ENCODE data around the gene CDK11A. TPM values are rescaled to one million over a fixed set of nuclear protein-coding genes. Genes with fewer than 3 reads are reported as not detected.
"Not testable (repeated sequence)": the region's sequence is repeated elsewhere in the genome, so short reads cannot be mapped to it uniquely, and the experiment has no call there.

Gene CDK11A
- total RNA-seq, 1 experiment from 2014 or later = 43.8 TPM

DNA sequence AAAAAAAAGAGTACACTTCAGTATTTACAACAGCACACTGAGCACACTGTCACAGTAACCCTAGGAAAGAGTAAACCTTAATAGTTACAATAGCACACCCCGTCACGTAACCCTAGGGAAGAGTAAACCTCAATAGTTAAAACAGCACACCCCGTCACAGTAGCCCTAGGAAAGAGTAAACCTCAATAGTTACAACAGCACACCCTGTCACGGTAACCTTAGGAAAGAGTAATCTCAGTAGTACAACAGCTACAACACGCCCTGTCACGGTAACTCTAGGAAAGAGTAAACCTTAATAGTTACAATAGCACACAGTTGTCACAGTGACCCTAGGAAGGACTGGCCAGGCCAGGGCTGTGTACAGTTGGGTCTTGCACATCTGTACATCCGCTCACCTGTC, 3.0 kb downstream of the CDK11A start:
- intact Hi-C loops (cut with micrococcal nuclease) = no loop called here
- no peak overlapping the region for H3K4me3 Mint-ChIP-seq (ENCODE audit: unreplicated experiment)
- ChIA-PET CTCF (interaction anchor here (0.6 to 0.7 kb wide), 2 partner anchors 24 to 180 kb away, joined by 3 to 4 read pairs; no protein-coding TSS in a partner anchor), POLR2A (no interaction called here)
- no peak overlapping the region for H3K27ac Mint-ChIP-seq (ENCODE audit: low read depth, unreplicated experiment)
- TF ChIP-seq, protein P1, sequence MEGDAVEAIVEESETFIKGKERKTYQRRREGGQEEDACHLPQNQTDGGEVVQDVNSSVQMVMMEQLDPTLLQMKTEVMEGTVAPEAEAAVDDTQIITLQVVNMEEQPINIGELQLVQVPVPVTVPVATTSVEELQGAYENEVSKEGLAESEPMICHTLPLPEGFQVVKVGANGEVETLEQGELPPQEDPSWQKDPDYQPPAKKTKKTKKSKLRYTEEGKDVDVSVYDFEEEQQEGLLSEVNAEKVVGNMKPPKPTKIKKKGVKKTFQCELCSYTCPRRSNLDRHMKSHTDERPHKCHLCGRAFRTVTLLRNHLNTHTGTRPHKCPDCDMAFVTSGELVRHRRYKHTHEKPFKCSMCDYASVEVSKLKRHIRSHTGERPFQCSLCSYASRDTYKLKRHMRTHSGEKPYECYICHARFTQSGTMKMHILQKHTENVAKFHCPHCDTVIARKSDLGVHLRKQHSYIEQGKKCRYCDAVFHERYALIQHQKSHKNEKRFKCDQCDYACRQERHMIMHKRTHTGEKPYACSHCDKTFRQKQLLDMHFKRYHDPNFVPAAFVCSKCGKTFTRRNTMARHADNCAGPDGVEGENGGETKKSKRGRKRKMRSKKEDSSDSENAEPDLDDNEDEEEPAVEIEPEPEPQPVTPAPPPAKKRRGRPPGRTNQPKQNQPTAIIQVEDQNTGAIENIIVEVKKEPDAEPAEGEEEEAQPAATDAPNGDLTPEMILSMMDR (IDR thresholded peaks at IDR 0.05; ENCODE audit: unreplicated experiment) = no peak
- no peaks in the 10 kb centered on the region for H3K9me3 Mint-ChIP-seq (ENCODE audit: unreplicated experiment)
- DNase-seq (ENCODE audit: unreplicated experiment) = no peak
- no TSS peak for BruUV-seq (replicated peaks)
- no peaks in the 10 kb centered on the region for H3K4me1 Mint-ChIP-seq (ENCODE audit: insufficient read depth, unreplicated experiment)
- H3K27me3 Mint-ChIP-seq (ENCODE audit: insufficient read depth, unreplicated experiment) = no peaks in the 10 kb centered on the region
- peaks cover 54% of the 10 kb centered on the region for H3K36me3 Mint-ChIP-seq (ENCODE audit: insufficient read depth, unreplicated experiment)

DNA sequence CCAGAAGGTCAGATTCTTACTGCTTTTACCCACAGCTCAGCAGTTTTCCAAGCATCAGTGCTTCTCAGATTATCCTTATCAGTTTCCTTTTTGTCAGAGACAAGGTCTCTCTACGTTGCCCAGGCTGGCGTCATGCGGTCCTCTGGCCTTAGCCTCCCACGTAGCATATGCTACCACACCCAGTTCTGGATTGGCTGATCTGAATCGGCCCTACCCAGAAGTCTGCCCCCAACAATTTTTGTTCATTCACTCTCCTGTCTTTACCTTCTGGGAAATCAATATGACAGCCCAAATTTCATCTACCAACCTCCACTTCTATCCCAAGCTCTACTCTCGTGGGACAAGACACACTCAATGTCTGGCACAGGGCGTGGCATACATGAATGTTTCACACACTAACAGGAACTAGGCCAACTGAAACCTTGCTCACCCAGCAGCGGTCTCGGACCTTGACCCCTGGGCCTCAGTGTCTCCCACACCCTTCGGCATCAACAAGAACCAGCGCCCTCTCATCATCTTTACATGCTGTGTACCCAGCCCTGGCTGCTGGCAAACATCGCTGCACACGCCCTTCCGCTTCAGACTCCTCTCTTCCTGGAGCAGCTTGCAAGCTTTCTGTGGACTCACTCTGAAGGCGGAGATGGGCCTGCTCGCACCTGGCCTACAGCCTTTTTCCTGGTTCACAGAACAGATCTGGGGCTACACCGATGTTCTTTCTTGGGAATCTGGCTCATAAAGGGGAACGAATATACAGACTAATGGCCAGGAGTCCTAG, 8.9 kb downstream of the CDK11A start:
- intact Hi-C loops (cut with micrococcal nuclease); DNase-seq (ENCODE audit: unreplicated experiment); H3K27ac Mint-ChIP-seq (ENCODE audit: low read depth, unreplicated experiment); H3K4me1 Mint-ChIP-seq (ENCODE audit: insufficient read depth, unreplicated experiment); POLR2A ChIA-PET; CTCF ChIA-PET; H3K9me3 Mint-ChIP-seq (ENCODE audit: unreplicated experiment); BruUV-seq (replicated peaks); H3K27me3 Mint-ChIP-seq (ENCODE audit: insufficient read depth, unreplicated experiment); H3K4me3 Mint-ChIP-seq (ENCODE audit: unreplicated experiment): not testable (repeated sequence)
- H3K36me3 Mint-ChIP-seq (ENCODE audit: insufficient read depth, unreplicated experiment) = peaks cover 35% of the 10 kb centered on the region

DNA sequence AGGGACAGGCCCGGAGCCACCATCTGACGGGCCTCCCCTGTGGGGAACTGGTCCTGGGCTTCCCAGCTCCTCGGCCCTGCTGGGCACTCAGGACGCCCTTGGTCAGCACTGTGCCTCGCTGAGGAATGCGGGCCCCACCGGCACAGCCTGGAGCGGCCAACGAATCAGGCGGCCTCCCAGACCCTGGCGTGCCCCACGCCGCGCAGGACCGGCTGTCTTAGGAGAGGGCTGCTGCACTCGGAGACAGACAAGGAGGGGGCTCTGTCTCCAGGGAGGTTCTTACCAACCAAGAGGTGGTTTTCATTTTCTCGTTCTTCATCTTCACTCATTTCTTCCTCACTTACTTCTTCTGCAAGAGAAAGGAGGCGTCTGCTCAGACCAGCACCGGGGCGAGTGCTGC, 16.3 kb downstream of the CDK11A start:
- H3K27ac Mint-ChIP-seq (ENCODE audit: low read depth, unreplicated experiment); BruUV-seq (replicated peaks); H3K4me1 Mint-ChIP-seq (ENCODE audit: insufficient read depth, unreplicated experiment); intact Hi-C loops (cut with micrococcal nuclease); DNase-seq (ENCODE audit: unreplicated experiment); H3K27me3 Mint-ChIP-seq (ENCODE audit: insufficient read depth, unreplicated experiment); POLR2A ChIA-PET; H3K9me3 Mint-ChIP-seq (ENCODE audit: unreplicated experiment); CTCF ChIA-PET; H3K4me3 Mint-ChIP-seq (ENCODE audit: unreplicated experiment): not testable (repeated sequence)
- H3K36me3 Mint-ChIP-seq (ENCODE audit: insufficient read depth, unreplicated experiment) = peaks cover 11% of the 10 kb centered on the region

DNA sequence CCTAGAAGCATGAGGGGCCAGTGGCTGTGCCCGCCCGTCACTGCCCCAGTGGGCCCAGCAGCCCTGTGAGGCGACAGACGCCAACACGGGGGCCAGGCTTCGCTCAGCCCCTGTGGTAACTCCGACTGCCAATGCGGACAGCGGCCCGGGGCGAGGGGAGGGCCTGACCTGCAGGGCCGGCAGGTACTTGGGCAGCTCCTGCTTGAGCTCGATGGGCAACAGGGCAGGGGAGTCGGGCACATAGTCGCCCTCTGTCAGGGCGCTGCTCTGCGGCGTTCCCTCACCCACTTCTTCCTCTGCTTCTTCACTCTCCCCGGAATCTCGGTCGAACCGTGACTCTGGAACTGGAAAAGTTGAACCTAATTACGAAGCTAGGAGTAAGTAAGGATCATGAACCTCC, 16.9 kb downstream of the CDK11A start:
- BruUV-seq (replicated peaks); POLR2A ChIA-PET; H3K27me3 Mint-ChIP-seq (ENCODE audit: insufficient read depth, unreplicated experiment); intact Hi-C loops (cut with micrococcal nuclease); DNase-seq (ENCODE audit: unreplicated experiment); H3K27ac Mint-ChIP-seq (ENCODE audit: low read depth, unreplicated experiment); H3K4me3 Mint-ChIP-seq (ENCODE audit: unreplicated experiment); CTCF ChIA-PET; H3K9me3 Mint-ChIP-seq (ENCODE audit: unreplicated experiment); H3K4me1 Mint-ChIP-seq (ENCODE audit: insufficient read depth, unreplicated experiment): not testable (repeated sequence)
- peaks cover 11% of the 10 kb centered on the region for H3K36me3 Mint-ChIP-seq (ENCODE audit: insufficient read depth, unreplicated experiment)

DNA sequence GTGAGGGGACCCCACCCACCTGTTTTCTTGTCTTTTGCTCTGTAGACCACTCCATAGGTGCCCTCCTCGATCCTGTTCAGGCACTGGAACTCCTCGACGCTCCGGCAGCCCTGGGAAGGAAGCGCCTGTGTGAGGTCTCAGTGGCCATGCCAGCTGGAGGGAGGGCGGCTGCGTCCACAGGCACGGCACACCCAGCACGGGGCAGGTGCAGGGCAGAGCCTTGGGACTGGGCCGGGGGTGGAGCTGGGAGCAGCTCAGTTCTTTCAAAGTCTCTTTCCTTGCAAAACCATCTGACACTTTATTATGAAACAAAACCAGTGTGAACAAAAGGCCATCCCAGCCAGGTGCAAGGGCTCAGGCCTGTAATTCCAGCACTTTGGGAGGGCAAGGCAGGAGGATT, 18.5 kb downstream of the CDK11A start:
- peaks cover 11% of the 10 kb centered on the region for H3K36me3 Mint-ChIP-seq (ENCODE audit: insufficient read depth, unreplicated experiment)
- CTCF ChIA-PET; H3K4me3 Mint-ChIP-seq (ENCODE audit: unreplicated experiment); BruUV-seq (replicated peaks); POLR2A ChIA-PET; H3K27me3 Mint-ChIP-seq (ENCODE audit: insufficient read depth, unreplicated experiment); H3K4me1 Mint-ChIP-seq (ENCODE audit: insufficient read depth, unreplicated experiment); intact Hi-C loops (cut with micrococcal nuclease); DNase-seq (ENCODE audit: unreplicated experiment); H3K9me3 Mint-ChIP-seq (ENCODE audit: unreplicated experiment); H3K27ac Mint-ChIP-seq (ENCODE audit: low read depth, unreplicated experiment): not testable (repeated sequence)

DNA sequence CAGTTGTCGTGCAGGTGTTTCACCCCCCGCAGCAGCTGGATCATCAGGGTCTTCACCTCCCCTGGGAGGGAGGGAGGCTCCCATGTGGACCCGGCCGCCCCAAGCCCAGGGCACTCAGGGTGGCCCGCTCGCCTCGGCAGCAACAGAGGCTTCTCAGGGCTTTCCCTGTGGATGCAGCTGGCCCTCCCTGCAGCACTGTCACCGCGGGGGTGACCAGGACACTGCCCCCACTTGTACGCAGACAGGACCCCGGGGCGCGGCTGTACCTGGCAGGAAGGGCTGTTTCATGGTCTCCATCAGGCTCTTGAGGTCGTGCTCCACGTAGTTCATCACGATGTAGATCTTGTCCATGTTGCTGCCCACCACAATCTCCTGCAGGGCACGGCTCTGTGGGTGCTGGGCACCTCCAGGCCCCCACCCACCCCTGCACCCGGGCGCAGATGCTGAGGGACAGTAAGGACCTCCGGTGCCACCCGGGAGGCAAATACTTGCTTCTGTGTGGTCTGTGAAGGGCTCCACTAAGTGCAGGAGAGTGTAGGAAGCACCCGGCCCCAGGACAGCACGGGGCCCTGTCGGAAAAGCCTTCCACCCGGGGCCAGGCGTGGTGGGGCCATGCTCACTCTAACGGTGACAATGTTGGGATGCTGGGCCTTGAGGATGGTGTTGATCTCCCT, 19.7 kb downstream of the CDK11A start:
- intact Hi-C loops (cut with micrococcal nuclease); H3K27ac Mint-ChIP-seq (ENCODE audit: low read depth, unreplicated experiment); CTCF ChIA-PET; H3K4me1 Mint-ChIP-seq (ENCODE audit: insufficient read depth, unreplicated experiment); BruUV-seq (replicated peaks); DNase-seq (ENCODE audit: unreplicated experiment); POLR2A ChIA-PET; H3K27me3 Mint-ChIP-seq (ENCODE audit: insufficient read depth, unreplicated experiment); H3K4me3 Mint-ChIP-seq (ENCODE audit: unreplicated experiment); H3K9me3 Mint-ChIP-seq (ENCODE audit: unreplicated experiment): not testable (repeated sequence)
- peaks cover 11% of the 10 kb centered on the region for H3K36me3 Mint-ChIP-seq (ENCODE audit: insufficient read depth, unreplicated experiment)

All from MCF 10A (cell line).